Fibroblast of peridontal ligament (primary cell): Measurements from ENCODE around the gene IL6ST.
A peak's percentile ranks its signal among the peaks of the same experiment; 100 is the strongest.

ENCODE experiments used
- DNase-seq: peaks from one replicate; pipeline ENCODE4 v3.0.0-alpha.2; 2010; ENCODE audit errors: extremely low read depth

IL6ST gene

DNA sequence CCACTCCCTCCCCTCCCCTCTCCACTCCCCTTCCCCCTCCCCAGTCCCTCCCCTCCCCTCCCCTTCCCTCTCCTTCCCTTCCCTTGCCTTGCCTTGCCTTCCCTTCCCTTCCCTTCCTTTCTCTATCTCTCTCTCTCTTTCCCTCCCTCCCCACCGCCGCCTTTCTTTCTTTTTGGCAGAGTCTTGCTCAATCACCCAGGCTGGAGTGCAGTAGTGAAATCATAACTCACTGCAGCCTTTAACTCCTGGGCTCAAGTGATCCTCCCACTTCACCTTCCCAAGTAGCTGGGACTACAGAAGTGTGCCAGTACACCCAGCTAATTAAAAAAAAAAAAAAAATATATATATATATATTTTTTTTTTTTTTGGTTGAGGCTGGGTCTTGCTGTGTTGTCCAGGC, 98.1 kb downstream of the IL6ST start:
- DNase-seq = peak; percentile 35

- DNase-seq = no peak
Measured at GRCh38 chr5:55896238-55896637, 98.5 kb downstream of the IL6ST start.

DNA sequence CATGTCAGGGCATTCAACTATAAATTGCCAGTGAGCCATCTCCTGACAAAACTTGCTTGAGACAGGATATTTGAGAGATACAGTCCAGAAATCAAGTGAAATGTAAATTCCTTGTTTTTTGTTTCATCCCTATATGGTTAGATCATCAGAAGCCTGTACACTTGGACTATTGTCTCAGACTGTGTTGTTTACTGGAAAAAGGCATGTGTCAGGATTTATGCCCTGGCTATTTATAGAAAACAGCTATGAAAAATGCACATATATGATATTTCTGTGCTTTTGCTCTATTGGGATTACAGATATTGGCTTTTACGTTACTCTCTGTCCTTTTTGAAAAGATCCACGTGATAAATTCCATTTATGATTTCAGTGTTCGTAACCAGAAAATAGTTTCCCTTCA, 99.4 kb downstream of the IL6ST start:
- no peak for DNase-seq

- no peak for DNase-seq
Measured at GRCh38 chr5:55894135-55894534, 100.6 kb downstream of the IL6ST start.

GRCh38 chr5:55892479-55892878, 102.3 kb downstream of the IL6ST start:
- no peak for DNase-seq

DNA sequence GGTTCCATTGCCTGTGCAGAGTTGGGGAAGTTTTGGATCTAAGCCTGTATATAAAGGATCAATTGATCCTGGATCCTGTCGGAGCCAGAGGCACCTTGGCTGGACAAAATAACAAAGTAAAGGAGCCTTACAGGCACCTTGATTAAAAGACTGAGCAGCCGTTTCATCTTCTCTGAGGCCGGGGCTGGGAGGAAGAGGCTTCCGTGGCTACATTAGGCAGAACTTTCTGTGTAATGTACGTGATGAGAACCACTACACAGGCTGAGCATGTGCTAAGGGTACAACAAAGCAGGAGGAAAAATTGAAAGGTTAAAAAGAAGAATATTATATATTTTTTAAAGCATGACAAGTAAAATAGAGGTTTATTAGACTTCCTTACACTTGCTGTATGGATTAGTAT, 106.6 kb downstream of the IL6ST start:
- no peak for DNase-seq

DNA sequence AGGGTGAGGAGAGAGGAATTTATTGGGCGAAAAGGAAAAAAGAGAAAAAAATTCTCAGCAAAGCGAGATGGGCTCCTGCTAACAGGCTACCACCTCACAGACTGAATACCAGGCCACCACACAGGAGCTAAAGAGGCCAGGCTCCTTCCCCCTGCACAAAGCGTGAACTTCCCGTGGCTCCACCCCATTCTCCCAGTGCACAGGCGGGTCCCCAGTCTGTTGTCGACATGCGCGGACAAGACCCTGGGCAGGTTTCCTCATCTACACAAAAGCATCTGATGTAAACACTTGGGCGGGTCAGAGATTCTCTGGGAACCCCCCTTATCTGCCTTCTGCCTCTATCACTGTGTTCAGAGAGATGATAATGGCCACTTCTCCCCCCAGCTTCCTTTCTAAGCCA, 109.4 kb downstream of the IL6ST start:
- DNase-seq = no peak
